NT2/D1 (cell line): ENCODE data around the gene AKT3.

Experiments used
- DNase-seq: peaks from one replicate; pipeline ENCODE4 v3.0.0-alpha.2; 2011; ENCODE audit warnings: low read depth, low spot score
- H3K27me3 ChIP-seq: 2 replicates; pipeline ENCODE4 v1.6.0; 2011; ENCODE audit warnings: mild to moderate bottlenecking; ENCODE audit not compliant: insufficient read length, insufficient read depth
- H3K36me3 ChIP-seq: 2 replicates; pipeline ENCODE4 v1.6.1; 2011; ENCODE audit warnings: mild to moderate bottlenecking, low read length, mixed read lengths; ENCODE audit not compliant: insufficient read depth, insufficient read length
- H3K4me1 ChIP-seq: 2 replicates; pipeline ENCODE4 v1.5.1; 2011; ENCODE audit not compliant: insufficient read depth, insufficient read length
- H3K4me3 ChIP-seq: 2 replicates; pipeline ENCODE4 v1.5.1; 2011; ENCODE audit warnings: low read depth; ENCODE audit not compliant: insufficient read length
- H3K9ac ChIP-seq: 2 replicates; pipeline ENCODE4 v1.6.0; 2011; ENCODE audit warnings: low read depth; ENCODE audit not compliant: insufficient read length
- H3K9me3 ChIP-seq: 2 replicates; pipeline ENCODE4 v1.5.1; 2011; ENCODE audit warnings: mild to moderate bottlenecking, low read length; ENCODE audit not compliant: insufficient read depth
- SUZ12 ChIP-seq: IDR thresholded peaks from 2 replicates; pipeline ENCODE4 v1.6.1; 2011; ENCODE audit not compliant: insufficient read length, insufficient read depth; ENCODE audit errors: extremely low read depth
- YY1 ChIP-seq: IDR thresholded peaks from 2 replicates; pipeline ENCODE4 v1.6.1; 2011; ENCODE audit not compliant: insufficient read length, insufficient read depth
- ZNF274 ChIP-seq: IDR thresholded peaks from 2 replicates; pipeline ENCODE4 v1.6.1; 2011; ENCODE audit warnings: mild to moderate bottlenecking, low read depth, low read length

The AKT3 gene

GRCh38 chr1:243713470-243714186 lies 136.4 kb downstream of the AKT3 start:
- Histone ChIP-seq H3K9me3 (no peaks in the 10 kb centered on the region), H3K4me1 (no peaks in the 10 kb centered on the region), H3K27me3 (no peaks in the 10 kb centered on the region), H3K36me3 (no peaks in the 10 kb centered on the region), H3K9ac (no peak overlapping the region), H3K4me3 (no peak overlapping the region)
- DNase-seq: no peak
- TF ChIP-seq YY1 (no peak), SUZ12 (no peak), ZNF274 (no peak)

DNA sequence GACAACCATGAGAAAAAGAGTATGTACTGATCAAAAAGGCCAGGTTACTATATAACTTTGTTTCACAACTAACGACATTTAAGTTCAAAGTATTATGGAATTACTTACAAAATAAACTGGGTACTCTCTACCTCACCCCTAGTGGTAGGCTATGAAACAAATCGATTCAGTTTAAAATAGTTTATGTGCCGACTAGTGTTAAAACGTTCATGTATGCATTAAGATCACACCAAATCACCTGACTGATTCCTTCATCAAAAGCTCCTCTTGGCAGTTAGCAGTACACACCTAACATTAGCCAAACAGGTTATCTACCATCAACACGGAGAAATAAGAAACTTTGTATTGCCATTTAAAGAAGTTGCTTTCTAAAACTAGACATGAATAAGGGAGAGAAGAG lies 137.1 kb downstream of the AKT3 start:
- Histone ChIP-seq H3K36me3 (no peaks in the 10 kb centered on the region), H3K27me3 (no peaks in the 10 kb centered on the region), H3K4me1 (no peaks in the 10 kb centered on the region), H3K9ac (no peak overlapping the region), H3K9me3 (no peaks in the 10 kb centered on the region), H3K4me3 (no peak overlapping the region)
- DNase-seq: no peak
- TF ChIP-seq SUZ12 (no peak), YY1 (no peak), ZNF274 (no peak)

GRCh38 chr1:243712242-243712641 lies 137.8 kb downstream of the AKT3 start:
- no peaks in the 10 kb centered on the region for H3K27me3 ChIP-seq
- no peak for DNase-seq
- TF ChIP-seq YY1 (no peak), ZNF274 (no peak), SUZ12 (no peak)
- no peaks in the 10 kb centered on the region for H3K36me3 ChIP-seq
- H3K4me3 ChIP-seq: no peak overlapping the region
- H3K9ac ChIP-seq: no peak overlapping the region
- no peaks in the 10 kb centered on the region for H3K4me1 ChIP-seq
- no peaks in the 10 kb centered on the region for H3K9me3 ChIP-seq

DNA sequence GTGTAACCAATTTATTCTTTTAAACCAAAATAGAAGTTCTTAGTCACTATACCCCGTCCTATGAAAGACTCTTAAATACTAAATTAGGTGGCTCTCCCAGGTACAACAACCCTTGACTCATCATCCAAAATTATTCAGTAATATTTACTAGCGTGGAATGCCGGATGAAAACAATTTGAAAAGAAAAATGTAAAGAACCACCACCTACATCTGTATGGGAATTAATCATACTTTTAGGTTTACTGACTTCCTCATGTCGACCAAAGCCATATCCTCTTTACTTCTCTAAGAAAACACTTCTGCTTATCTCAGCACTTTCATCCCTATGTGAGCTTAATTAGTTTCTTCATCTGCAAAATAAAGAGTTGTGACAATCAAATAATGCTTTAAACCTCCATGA lies 139.6 kb downstream of the AKT3 start:
- TF ChIP-seq YY1: no peak
- TF ChIP-seq ZNF274: no peak
- TF ChIP-seq SUZ12: no peak
- H3K9me3 ChIP-seq: no peaks in the 10 kb centered on the region
- no peak for DNase-seq

DNA sequence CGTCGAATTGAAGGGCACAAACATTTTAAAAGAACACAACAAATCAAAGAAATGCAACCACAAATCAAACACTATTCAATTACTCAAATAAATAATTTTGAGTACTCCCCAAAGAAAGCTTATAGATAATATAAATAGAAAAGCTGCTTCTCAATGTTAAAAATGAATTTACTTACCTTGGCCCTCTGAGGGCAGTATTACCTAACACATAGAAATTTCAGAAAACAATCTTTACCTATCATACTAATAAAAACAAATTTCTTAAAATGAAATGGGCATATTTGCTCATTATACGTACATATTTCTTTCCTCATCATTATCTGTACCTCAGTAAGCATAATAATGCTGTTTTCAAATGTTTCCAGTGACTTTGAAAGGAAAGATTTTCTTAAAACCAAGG lies 141.8 kb downstream of the AKT3 start:
- Histone ChIP-seq H3K27me3 (no peaks in the 10 kb centered on the region), H3K4me3 (no peak overlapping the region), H3K4me1 (no peaks in the 10 kb centered on the region), H3K9me3 (no peaks in the 10 kb centered on the region), H3K9ac (no peak overlapping the region), H3K36me3 (no peaks in the 10 kb centered on the region)
- TF ChIP-seq ZNF274 (no peak), YY1 (no peak)
- no peak for DNase-seq

More for the DNA sequence above, 139.6 kb downstream of the AKT3 start:
- H3K36me3 ChIP-seq: no peaks in the 10 kb centered on the region
- H3K4me1 ChIP-seq: no peaks in the 10 kb centered on the region
- no peak overlapping the region for H3K9ac ChIP-seq
- no peaks in the 10 kb centered on the region for H3K27me3 ChIP-seq
- no peak overlapping the region for H3K4me3 ChIP-seq

DNA sequence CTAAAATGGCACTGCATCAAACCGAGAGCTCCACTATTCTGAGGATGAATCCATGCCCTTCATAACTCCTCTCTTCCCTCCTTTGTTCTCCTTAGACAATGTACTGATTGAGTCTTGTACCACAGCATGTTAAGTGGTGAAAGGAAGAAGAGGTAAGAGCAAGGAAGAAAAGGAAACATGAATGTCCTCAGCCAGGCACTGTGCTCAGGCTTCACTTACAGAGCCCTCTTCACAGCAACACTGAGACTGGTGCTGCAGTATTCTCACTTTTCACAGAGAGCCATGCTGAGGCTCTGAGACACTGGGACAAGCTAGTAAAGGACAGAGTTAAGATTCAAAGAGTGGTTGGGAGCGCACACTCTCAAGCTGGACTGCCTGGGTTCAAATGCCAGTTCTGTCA lies 143.5 kb downstream of the AKT3 start:
- DNase-seq: no peak
- no peaks in the 10 kb centered on the region for H3K4me1 ChIP-seq
- no peaks in the 10 kb centered on the region for H3K27me3 ChIP-seq
- H3K36me3 ChIP-seq: no peaks in the 10 kb centered on the region
- no peak overlapping the region for H3K4me3 ChIP-seq
- no peaks in the 10 kb centered on the region for H3K9me3 ChIP-seq
- H3K9ac ChIP-seq: no peak overlapping the region
- TF ChIP-seq YY1 (no peak), ZNF274 (no peak), SUZ12 (no peak)

- Histone ChIP-seq H3K9me3 (no peaks in the 10 kb centered on the region), H3K36me3 (no peaks in the 10 kb centered on the region), H3K4me1 (no peaks in the 10 kb centered on the region), H3K4me3 (no peak overlapping the region), H3K9ac (no peak overlapping the region), H3K27me3 (no peaks in the 10 kb centered on the region)
- TF ChIP-seq SUZ12 (no peak), YY1 (no peak), ZNF274 (no peak)
- no peak for DNase-seq
These were observed 144.5 kb downstream of the AKT3 start for GRCh38 chr1:243705585-243705984.

- no peaks in the 10 kb centered on the region for H3K4me1 ChIP-seq
- no peak for DNase-seq
- H3K36me3 ChIP-seq: no peaks in the 10 kb centered on the region
- no peak overlapping the region for H3K9ac ChIP-seq
- H3K9me3 ChIP-seq: no peaks in the 10 kb centered on the region
- H3K27me3 ChIP-seq: no peaks in the 10 kb centered on the region
- no peak for TF ChIP-seq ZNF274
- TF ChIP-seq YY1: no peak
- TF ChIP-seq SUZ12: no peak
- no peak overlapping the region for H3K4me3 ChIP-seq
These were observed 148.2 kb downstream of the AKT3 start for GRCh38 chr1:243701872-243702271.
